Peyer's patch (tissue), 4 donors: ENCODE data around the gene UBL4B.

Experiments
- CTCF ChIP-seq, 6 experiments: fragments of 450-650 bp in 4 of 6; fragments of 200-600 bp in 2 of 6; sonication (generic) in 1 of 6; IDR thresholded peaks; one replicate each; pipeline ENCODE4 v1.5.1; 2017 to 2019; ENCODE audit warnings: antibody characterized with exemption in 6 of 6, mild to moderate bottlenecking in 3 of 6, moderate library complexity in 1 of 6
- POLR2A ChIP-seq, 2 donors: fragments of 450-650 bp; IDR thresholded peaks; one replicate each; pipeline ENCODE4 v1.5.1; 2017; ENCODE audit warnings: antibody characterized with exemption in 2 of 2, mild to moderate bottlenecking in 2 of 2, moderate library complexity in 2 of 2

DNA sequence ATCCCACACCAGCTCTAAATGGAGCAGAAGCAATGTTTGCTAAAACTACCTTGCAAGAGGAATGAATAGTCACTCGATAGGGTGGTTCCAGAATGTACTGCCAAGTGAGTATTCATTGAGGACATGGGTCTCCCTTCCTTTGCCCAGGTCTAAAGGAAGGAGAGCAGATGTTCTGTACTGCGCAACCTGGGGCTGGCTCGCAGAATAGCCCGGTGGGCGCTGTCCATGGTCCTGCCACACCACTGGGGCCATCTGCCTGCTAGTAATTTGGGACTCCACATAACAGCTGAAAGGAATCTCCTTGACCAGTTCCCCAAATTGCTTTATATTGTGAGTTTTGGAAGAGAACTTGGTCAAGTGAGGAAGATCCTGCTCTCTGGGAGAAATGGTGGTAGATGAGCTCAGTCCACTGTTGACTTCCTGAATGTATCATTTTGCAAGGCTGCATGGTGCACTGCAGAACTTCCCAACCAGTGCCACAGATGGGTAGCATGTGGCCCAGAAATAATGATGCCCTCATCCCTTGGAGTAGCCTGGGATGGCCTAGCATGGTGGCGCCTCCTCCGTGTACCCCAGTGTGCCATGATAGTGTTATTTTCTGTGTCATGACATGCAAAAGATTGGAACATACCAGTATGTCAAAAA is 43.8 kb downstream of the UBL4B start:
- TF ChIP-seq CTCF (IDR thresholded peaks at IDR 0.05) (no peak), POLR2A (IDR thresholded peaks at IDR 0.05) (no peak)
